Loucy (cell line): ENCODE results near the gene GRIP1.

Experiments
- CTCF ChIP-seq: fragments of 200-600 bp; sonication (generic); conservative IDR thresholded peaks from 2 replicates; pipeline ENCODE4 v1.5.1; 2014; ENCODE audit warnings: mild to moderate bottlenecking, antibody characterized with exemption, low read length
- EZH2phosphoT487 ChIP-seq: fragments of 200-600 bp; IDR thresholded peaks from 2 replicates; pipeline ENCODE4 v1.6.1; 2018; ENCODE audit warnings: antibody characterized with exemption, mild to moderate bottlenecking, moderate library complexity, borderline replicate concordance

GRCh38 chr12:66502911-66503310, 176.0 kb downstream of the GRIP1 start:
- no peak for TF ChIP-seq CTCF
- no peak for TF ChIP-seq EZH2phosphoT487
